ENCODE results near the gene MORC1.

Gene MORC1

GRCh38 chr3:108936924-108937689 lies 180.8 kb downstream of the MORC1 start:
- no peak for DNase-seq

DNA sequence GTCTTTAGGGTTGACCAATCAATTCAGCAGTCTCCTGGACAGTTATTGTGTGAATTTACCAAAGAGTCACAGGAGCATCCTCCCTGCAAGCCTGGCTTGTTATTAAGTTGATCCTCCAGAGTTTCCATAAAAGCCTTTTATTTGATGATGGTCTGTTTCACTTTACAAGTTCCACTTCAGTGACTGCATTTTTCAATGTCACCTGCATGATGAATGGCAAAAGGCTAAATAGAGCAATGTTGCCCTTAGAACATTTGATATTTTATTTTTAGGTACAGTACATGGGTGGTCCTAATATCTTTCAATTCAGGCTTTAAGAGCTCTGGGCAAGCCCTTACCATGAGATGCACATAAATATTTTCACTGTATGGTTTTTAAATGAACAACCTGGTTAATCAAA lies 186.9 kb downstream of the MORC1 start:
- no peak for DNase-seq

GRCh38 chr3:108918866-108919265 lies 199.1 kb downstream of the MORC1 start:
- DNase-seq: no peak

- DNase-seq: peak; percentile 38
Measured at GRCh38 chr3:108914774-108915641, 202.9 kb downstream of the MORC1 start.

GRCh38 chr3:108909799-108910198 lies 208.1 kb downstream of the MORC1 start:
- no peak for DNase-seq
